Measurements from ENCODE around the gene ITPR3.

ITPR3 gene

GRCh38 chr6:33700391-33701050, 79.4 kb downstream of the ITPR3 start:
- peak; percentile 20 to 40 for DNase-seq (ENCODE audit: low read depth in 2 of 2)

- no peak for DNase-seq (ENCODE audit: low read depth in 2 of 2)
These were observed 81.3 kb downstream of the ITPR3 start for GRCh38 chr6:33702345-33702977.

- no peak for DNase-seq (ENCODE audit: low read depth in 2 of 2)
These were observed 83.3 kb downstream of the ITPR3 start for GRCh38 chr6:33704215-33705066.

GRCh38 chr6:33705268-33705885, 84.3 kb downstream of the ITPR3 start:
- no peak for DNase-seq (ENCODE audit: low read depth in 2 of 2)

GRCh38 chr6:33705955-33706725, 85.0 kb downstream of the ITPR3 start:
- no peak for DNase-seq (ENCODE audit: low read depth in 2 of 2)

- no peak for DNase-seq (ENCODE audit: low read depth in 2 of 2)
These were observed 86.6 kb downstream of the ITPR3 start for GRCh38 chr6:33707771-33708170.

GRCh38 chr6:33708516-33709204, 87.5 kb downstream of the ITPR3 start:
- no peak for DNase-seq (ENCODE audit: low read depth in 2 of 2)

GRCh38 chr6:33709605-33710295, 88.6 kb downstream of the ITPR3 start:
- no peak for DNase-seq (ENCODE audit: low read depth in 2 of 2)

GRCh38 chr6:33710296-33711121, 89.4 kb downstream of the ITPR3 start:
- DNase-seq (ENCODE audit: low read depth in 2 of 2): no peak

GRCh38 chr6:33711140-33712129, 90.3 kb downstream of the ITPR3 start, which contains the start of gene UQCC2:
Gene UQCC2 (minus strand): TSS chr6:33711700. CDS start chr6:33711686, 14 bp downstream.
- DNase-seq (ENCODE audit: low read depth in 2 of 2): peak; percentile 93 to 94

GRCh38 chr6:33712914-33713313, 91.8 kb downstream of the ITPR3 start:
- no peak for DNase-seq (ENCODE audit: low read depth in 2 of 2)

- DNase-seq (ENCODE audit: low read depth in 2 of 2): no peak
These were observed 92.7 kb downstream of the ITPR3 start for GRCh38 chr6:33713786-33714185.

- DNase-seq (ENCODE audit: low read depth in 2 of 2): no peak
These were observed 93.4 kb downstream of the ITPR3 start for GRCh38 chr6:33714385-33715040.

GRCh38 chr6:33716379-33716778, 95.3 kb downstream of the ITPR3 start:
- no peak for DNase-seq (ENCODE audit: low read depth in 2 of 2)

- DNase-seq (ENCODE audit: low read depth in 2 of 2): no peak
These were observed 95.9 kb downstream of the ITPR3 start for GRCh38 chr6:33716890-33717632.

- no peak for DNase-seq (ENCODE audit: low read depth in 2 of 2)
These were observed 96.9 kb downstream of the ITPR3 start for GRCh38 chr6:33717934-33718455.

All from stimulated activated CD8-positive, alpha-beta memory T cell treated with anti-CD3 and anti-CD28 coated beads, Interleukin-15, amount 100 ng/mL, for 4 hours (primary cell).